NCI-H510A treated with DMSO at 0.1 percent for 48 hours (cell line): ENCODE measurements around the gene COL18A1.
"Not testable (repeated sequence)": the region's sequence is repeated elsewhere in the genome, so short reads cannot be mapped to it uniquely, and the experiment has no call there.

Experiments used
- DNase-seq: peaks from one replicate; lab custom pipeline; 2025; lab: John Stamatoyannopoulos, UW

The COL18A1 gene

DNA sequence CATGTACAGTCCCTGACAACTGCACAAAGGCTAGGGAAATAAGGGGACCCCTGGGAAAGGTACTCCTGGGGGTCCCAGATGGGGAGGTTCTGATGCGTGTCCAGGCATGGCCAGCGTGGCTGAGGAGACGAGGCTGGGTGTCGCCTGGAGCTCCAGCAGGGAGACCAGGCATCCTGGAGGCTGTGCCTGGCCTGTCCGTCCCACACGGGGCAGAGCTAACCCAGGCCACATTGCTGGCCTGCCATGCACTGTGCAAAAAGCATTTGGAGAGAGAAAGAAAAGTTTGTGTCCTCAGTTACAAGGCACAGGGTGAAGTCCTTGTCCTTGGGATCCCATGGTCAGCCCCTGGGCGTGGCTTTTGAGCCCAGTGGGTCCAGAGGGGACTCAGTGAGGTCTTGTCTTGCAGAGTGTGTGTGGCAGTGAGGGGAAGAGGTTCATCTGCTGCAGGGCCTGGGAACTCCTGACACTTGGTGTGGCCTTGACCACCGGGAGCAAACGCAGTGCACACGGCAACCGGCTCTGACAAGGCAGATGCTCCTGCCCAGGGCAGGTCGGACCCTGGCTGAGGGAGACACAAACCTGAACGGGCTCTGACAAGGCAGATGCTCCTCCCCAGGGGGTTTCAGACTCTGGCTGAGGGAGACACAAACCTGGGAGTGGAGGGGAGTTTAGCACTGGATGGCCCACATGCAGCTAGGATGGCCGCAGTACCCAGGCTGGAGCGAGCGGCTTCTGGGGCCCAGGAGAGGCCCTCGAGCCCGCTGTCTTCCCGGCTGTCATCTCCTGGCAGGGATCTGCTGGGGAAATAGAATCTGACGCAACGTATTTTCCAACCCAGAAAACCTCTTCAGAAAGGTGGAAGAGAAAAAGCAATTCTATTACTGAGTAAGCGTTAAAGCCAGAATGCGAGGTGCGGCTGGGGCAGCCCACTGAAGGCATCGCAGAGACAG is 37.3 kb upstream of the COL18A1 start:
- no peak for DNase-seq

DNA sequence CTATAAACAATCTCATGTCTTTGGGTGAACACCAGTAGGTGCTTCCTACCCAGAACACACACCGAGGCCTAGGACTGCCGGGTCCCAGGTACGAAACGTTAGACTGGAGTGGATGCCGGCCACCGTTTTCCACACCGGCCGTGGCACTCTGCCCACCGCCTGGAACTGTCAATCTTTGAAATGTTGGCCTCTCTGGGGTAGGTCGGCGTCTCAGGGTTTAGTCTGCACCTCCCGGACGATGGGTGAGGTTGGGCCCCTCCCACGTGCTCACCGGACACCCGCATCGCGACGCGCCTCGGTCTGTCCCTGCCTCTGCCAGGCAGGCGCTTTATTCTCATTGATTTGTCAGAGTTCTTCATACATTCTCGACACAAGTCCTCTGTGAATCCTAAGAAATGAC is 35.9 kb upstream of the COL18A1 start:
- not testable (repeated sequence) for DNase-seq

DNA sequence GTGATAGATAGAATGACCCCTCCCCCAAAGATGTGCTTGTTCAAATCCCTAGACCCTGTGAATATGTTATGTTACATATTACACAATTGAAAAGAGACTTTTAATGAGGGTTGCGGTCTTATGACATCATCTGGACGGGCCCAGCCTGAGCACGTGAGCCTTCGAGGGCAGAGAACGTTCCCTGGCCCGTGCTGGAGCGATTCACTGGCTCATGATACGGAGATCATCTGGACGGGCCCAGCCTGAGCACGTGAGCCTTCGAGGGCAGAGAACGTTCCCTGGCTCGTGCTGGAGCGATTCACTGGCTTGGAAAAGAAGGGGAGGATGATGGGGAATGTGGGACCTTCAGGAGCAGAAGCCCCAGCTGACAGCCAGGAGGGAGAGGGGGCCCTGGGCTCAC is 34.4 kb upstream of the COL18A1 start:
- DNase-seq, result no peak

DNA sequence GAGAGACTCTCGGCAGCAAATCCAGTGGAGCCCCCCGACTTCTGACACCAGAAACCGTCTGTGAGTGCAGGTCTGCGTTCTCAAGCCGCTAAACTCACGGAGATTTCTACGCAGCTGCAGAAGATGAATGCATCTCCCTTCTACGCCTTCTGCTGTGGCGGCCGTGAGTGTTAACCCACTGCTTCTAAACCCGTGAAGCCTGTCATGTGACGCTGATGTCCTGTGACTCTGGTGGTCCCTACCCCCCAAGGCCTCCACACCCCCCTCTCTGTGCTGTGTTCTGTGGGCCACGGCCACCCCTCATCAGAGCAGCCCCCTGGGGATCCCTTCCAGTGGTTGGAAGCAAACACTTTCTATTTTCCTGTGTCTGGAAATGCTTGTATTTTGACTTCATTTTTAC is 33.9 kb upstream of the COL18A1 start:
- no peak for DNase-seq

DNA sequence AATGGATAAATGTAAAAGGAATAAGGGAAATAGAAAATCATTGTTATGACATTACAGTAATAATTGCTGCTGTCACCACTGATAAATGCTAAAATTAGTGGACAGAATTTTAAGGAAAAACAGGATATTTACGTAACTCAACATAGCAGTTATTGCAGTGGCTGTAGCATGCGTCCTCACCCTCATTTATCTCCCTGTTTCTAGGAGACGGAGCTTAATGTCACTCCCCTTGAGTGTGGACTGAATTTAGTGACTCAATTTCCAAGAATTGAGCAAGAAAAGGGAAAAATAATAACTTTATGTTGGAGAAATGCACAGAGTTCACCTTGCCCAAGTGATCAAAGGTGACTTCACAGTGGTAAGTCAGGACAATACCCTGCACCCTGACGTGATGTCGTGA is 33.3 kb upstream of the COL18A1 start:
- no peak for DNase-seq

DNA sequence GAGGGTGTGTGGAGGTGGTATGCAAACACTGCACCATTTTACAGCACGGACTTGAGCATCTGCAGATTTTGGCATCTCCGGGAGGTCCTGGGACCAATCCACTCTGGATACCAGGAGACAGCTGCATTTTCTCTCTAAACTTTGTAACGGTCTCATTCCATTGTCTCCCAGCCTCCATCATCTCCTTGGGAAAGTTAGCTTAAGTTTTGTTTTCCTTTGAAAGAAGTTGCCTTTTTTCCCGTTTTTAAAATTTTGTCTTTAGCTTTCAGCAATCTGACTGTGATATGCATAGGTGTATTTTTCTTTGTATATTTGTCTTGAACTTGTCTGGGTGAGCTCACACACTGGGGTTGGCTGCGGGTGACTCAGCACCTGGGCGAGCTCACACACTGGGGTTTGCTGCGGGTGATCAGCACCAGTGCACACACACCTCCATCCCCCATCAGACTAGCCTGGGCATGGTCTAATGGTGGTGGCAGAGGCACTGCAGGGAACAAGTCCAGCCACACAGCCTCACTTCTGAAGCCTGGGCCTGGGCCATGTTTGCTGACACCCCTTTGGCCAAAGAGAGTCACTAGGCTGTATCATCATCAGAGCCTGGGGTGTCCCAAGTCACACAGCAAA is 32.1 kb upstream of the COL18A1 start:
- DNase-seq, result no peak

DNA sequence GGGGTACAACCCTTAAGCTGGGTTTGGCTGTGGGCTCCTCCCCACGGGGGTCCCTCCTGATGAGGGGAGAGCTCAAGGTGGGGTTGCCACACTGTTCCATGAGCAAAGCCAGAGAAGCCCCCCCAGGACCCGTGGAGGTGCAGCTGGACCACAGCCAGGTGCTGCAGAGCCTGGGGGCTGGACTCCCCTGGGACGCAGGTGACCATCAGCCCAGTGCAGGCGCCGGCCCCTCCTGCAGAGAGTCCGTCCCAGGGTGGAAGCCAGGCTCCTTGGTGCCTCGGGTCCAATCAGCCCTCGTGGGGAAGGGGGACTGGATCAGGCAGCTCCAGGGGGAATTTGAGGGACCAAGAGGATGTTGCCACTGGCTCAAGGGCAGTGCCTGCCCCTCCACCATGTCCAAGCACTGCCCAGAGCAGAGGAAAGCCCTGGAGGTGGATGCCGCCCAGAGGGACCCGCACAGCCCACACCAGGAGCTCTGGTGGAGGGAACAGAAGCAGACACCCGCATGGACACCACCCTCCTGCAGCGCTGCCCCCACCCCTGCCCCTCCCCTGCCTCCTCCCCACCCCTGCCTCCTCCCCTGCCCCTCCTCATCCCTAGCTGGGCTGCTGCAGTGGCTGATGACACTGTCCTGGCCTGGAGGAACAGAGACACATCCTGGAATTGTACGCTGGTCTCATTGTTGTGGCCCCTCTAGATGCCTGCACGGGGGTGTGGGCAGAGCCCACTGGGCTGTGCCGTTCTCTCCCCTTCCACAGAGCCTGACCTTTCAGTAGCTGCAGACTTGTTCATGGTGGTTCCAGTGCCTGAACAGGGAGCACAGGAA is 30.8 kb upstream of the COL18A1 start:
- no peak for DNase-seq

DNA sequence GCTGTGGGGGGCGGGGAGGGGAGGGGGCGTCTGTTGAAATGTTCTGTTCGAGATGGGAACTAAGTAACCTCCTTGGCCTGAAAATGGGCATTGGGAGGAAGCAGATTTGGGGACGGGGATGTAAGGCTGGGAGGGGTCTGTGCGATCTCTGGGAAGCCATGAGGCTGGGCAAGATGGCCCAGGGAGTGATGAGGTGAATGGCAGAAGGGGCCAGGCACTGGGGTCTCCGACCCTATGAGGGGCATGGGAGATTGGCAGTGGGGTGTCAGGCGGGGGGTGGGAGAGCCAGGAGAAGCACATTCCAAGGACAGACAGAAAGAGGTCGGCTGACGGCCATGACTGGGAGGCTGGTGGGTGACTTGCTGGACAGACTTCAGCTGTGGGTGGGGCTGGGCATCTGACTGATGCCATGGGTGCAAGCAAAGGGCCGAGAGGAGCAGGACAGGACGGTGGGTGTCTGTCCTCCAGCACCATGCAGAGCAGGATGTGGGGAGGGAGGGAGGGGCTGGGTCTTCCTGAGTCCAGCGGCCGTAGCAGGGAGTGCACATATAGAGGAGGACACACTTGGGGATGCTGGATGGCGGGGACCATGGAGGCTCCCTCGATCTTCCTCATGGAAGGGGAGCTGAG is 30.0 kb upstream of the COL18A1 start:
- DNase-seq, result no peak

DNA sequence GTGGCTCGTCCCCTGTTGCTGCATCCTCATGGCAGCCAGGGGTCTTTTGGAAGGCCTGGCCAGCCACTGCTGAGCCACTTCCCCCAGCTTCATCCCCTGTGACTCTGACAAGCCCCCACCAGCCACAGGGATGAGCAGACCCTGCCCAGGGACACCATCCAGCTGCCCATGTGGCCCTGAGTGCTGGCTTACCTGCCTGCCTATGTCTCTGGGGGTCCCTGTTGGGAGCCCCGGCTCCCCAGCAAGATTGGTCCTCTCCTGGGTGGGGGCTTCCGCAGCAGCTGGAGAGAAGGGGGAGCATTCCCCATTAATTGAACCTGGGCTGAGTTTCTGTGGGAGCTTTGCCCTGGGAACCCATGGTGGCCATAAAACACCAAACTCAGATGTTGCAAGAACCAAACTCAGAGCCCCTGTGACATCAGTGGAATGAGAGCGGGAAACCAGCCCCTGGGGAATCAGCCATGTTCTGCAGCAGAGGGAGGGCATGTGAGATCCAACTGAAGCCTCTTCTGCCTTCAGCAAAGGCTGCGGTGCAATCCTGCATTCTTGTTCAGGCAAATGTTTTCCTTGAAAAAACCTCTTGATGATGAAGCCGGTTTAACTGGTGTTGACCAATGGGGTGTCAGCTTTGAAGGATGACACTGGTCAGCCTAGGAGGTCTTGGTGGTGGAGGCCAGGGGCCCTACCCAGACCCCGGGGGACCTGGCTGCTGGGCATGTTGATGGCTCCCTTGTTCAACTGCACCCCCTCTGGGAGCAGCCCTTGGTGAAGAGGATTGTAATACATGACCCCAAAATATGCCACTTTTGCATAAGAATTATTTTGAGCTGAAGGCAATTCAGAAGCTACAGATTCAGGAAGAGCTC is 28.3 kb upstream of the COL18A1 start:
- no peak for DNase-seq

DNA sequence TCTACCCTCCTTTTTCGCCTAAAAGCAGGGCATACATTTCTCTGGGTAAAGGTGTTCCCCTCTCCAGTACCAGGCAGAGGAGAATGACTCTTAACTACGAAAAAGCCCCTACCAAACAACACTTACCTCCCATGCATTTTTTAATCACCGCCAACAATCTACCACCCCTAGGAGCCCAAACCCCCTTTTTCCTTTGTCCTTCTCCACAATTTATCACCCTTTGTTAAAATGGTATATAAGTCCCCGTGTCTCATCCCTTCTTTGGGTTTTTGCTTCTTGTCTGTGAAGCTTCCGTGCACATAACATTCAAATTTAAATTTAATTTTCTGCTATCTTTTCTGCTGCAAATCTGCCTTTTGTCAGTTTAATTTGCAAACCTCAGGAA is 27.6 kb upstream of the COL18A1 start:
- DNase-seq, result no peak

DNA sequence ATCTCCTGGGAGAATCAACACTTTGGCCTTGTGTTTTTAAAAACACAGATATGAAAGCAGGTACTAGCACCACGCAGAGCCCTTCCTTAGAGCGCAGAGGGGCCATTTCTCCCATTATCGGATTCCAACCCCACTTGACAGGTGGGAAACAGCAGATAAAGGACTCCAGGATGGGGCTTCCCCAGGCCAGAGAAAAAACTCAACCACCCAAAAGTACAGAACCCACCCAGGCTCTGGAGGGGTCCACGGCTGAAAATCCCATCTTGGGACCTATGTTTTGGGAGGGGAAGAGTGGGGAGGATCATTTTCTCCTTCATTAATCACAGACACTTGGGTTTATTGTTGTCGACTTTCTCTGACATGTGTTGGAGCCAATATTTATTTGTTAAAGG is 27.1 kb upstream of the COL18A1 start:
- no peak for DNase-seq

DNA sequence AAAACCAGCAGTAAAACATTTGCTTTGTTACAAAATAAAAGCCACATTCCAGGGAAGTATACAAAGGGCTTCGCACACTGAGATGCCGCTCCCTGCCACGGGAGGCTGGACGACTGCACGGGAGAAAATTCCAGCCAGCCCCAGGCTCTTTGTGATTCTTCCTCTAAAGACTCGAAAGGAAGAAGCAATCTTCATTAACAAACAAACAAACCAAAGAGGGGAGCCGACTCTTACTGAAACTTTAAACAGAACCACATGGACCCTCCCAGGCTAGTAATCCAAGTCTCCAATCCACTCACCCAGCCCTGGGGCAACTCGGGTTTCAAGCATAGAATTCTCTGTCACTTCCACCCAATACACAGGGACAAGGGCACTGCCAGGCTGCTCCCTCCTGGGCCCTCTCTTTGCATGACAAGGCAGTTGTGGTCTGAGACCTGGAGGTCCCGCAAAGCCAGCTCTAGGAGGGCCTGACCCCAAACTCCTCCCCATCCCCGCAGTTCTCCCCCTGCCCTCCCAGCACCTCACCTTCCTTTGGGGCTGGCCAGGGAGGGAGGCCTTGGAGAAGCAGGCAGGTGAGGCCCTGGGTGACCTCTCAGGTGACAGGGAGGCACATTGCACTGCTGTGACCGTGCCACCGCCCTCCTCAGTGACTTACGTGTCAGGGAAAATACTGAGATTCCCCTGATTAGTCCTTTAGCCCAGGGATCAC is 26.6 kb upstream of the COL18A1 start:
- DNase-seq, result no peak

DNA sequence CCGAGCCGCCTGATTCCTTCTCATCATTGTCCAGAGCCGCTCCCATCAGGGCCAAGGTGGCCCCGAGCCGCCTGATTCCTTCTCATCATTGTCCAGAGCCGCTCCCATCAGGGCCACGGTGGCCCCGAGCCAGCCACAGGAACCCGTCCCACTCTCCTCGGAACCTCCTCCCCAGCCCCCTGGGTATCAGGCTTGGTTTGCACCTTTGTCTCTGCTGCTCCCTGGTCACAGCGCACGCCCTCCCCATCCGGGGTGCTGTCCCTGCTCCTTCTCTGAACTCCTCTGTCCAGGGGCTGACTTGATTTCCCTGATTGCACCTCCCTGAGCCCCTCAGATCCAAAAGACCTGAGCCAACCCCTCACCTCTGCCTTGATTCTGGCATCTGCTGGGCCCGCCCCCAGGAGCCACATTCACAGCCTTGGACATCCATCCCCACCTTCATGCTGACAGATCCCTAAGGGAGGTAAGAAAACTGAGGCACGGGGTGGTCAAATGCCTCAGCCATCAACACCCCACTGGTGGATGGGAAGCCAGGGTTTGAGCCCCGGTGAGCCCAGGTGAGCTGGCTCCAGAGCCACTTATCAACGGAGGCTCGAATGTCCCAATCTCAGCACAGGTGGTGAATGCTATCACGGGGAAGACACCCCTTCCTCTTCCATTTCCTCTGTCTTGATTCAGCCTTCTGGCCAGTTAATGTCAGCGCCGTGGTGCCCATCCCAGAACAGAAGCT is 25.6 kb upstream of the COL18A1 start:
- DNase-seq, result no peak

DNA sequence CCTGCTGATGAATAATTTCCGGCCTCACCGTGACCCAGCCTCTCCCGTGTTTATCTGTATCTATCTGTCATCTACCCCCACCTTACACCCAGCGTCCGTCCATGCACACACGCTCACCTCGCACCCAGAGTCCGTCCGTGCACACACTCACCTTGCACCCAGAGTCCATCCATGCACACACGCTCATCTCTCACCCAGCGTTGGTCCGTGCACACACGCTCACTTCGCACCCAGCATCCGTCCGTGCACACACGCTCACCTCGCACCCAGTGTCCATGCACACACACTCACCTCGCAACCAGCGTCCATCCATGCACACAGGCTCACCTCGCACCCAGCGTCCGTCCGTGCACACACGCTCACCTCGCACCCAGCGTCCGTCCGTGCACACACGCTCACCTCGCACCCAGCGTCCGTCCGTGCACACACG is 25.0 kb upstream of the COL18A1 start:
- DNase-seq, result no peak

DNA sequence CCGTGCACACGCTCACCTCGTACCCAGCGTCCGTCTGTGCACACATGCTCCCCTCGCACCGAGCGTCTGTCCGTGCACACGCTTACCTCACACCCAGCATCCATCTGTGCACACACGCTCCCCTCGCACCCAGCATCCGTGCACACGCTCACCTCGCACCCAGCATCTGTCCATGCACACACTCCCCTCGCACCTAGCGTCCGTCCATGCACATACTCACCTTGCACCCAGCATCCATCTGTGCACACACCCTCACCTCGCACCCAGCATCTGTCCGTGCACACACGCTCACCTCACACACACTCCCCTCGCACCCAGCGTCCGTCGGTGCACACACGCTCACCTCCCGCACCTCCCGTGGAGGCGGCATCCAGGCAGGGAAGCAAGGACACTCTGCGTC is 24.4 kb upstream of the COL18A1 start:
- DNase-seq, result no peak

DNA sequence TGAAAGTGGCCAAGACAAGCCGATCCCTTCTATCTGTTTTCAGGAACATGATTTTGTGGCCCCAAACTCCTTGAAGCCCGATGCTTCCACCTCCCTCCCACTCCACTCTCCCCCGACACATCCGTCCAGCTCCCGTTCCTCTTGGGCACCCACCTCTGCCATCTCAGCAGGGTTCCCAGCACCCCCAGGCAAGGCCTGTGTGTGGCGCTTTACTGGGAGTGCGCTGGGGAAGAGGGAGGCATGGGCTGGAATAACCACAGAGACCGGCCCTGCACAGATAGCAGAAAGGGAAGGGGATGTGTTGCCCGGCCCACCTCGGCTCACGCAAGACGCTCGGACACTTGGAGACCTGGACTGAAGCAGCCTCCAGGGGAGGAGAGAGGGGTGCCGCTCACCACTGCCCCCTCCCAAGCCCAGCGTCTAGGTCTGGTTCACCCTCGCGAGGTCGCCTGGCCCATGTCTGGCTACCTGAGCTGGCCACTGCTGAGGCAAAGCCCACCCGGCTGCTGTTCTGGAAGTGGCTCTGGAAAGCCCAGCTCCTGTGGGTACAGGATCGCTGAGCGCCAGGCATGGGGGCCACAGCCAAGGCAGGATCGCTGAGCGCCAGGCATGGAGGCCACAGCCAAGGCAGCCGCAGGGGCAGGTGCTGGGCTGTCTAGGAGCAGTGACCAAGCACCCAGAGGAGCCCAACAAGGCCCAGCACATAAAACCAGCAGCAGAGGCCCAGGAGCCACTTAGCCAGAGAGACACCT is 23.8 kb upstream of the COL18A1 start:
- no peak for DNase-seq

DNA sequence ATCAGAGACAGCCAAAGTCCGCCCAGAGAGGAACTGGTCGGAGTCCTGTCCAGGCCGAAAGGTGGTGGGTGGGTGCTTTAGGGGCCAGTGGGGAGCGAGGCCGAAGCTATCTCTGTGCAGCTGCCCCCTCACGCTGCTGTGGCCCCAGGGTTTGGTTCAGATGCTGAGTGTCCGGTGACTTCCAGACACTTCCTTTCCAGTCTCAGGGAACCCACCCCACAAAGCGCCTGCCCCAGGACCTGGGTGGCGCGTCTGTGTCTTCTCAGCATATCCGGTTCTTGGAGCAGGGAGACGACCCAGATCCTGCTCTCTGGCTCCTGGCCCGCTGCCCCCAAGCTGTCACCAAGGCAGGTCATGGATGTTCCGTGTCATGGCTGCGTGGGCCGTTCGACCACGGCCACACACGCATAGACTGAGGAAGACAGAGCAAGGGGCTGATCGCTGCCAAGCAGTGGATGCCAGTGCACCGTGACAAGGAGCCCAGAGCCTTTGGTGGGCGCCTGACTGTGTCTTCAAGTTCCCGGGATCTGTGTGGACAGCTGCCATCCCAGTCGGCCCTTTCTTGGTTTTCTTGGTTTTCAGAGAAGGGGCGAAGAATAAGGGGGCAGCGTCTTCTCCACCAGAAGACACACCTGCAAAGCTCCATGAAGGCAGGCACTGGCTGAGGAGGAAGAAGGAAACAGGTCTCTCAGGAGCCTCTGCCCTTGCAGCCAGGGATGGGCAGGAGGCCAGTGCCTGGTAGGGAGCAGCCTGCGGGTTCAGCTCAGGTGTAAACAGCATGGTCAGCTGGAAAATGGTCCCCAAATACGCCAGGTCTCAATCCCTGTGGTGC is 22.9 kb upstream of the COL18A1 start:
- DNase-seq, result no peak

DNA sequence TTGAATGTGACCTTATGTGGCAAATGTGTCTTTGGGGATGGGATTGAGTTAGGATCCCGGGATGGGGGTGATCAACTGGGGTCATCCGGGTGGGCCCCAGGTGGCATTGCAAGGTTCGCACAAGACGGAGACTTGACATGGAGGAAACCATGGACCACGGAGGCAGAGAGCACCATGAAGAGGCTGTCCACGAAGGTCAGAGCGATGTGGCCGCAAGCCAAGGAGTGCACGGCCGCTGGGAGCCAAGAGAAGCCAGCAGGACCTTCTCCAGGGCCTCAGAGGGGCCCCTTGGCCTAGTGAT is 22.3 kb upstream of the COL18A1 start:
- no peak for DNase-seq
